ENCODE results near the gene TMEM86B.

TMEM86B gene

GRCh38 chr19:55257461-55258420 lies 29.2 kb upstream of the TMEM86B start:
- in situ Hi-C loops (cut with HindIII; ENCODE audit: low sequenced_read_pairs) = no loop called here

GRCh38 chr19:55256562-55257460 lies 28.2 kb upstream of the TMEM86B start:
- in situ Hi-C loops (cut with HindIII; ENCODE audit: low sequenced_read_pairs) = no loop called here

GRCh38 chr19:55255618-55256423 lies 27.3 kb upstream of the TMEM86B start:
- in situ Hi-C loops (cut with HindIII; ENCODE audit: low sequenced_read_pairs) = no loop called here

- in situ Hi-C loops (cut with HindIII; ENCODE audit: low sequenced_read_pairs) = no loop called here
Measured at GRCh38 chr19:55254625-55254977, 26.0 kb upstream of the TMEM86B start.

- in situ Hi-C loops (cut with HindIII; ENCODE audit: low sequenced_read_pairs) = no loop called here
Measured at GRCh38 chr19:55253842-55254624, 25.5 kb upstream of the TMEM86B start.

- in situ Hi-C loops (cut with HindIII; ENCODE audit: low sequenced_read_pairs) = no loop called here
Measured at GRCh38 chr19:55252760-55253663, 24.4 kb upstream of the TMEM86B start.

- in situ Hi-C loops (cut with HindIII; ENCODE audit: low sequenced_read_pairs) = no loop called here
Measured at GRCh38 chr19:55251341-55252081, 22.9 kb upstream of the TMEM86B start.

- in situ Hi-C loops (cut with HindIII; ENCODE audit: low sequenced_read_pairs) = no loop called here
Measured at GRCh38 chr19:55250262-55251036, 21.9 kb upstream of the TMEM86B start.

- in situ Hi-C loops (cut with HindIII; ENCODE audit: low sequenced_read_pairs) = no loop called here
Measured at GRCh38 chr19:55249841-55250240, 21.3 kb upstream of the TMEM86B start.

- in situ Hi-C loops (cut with HindIII; ENCODE audit: low sequenced_read_pairs) = no loop called here
Measured at GRCh38 chr19:55248704-55249103, 20.1 kb upstream of the TMEM86B start.

- in situ Hi-C loops (cut with HindIII; ENCODE audit: low sequenced_read_pairs) = no loop called here
Measured at GRCh38 chr19:55248166-55248675, 19.7 kb upstream of the TMEM86B start.

GRCh38 chr19:55247621-55248099 lies 19.1 kb upstream of the TMEM86B start:
- in situ Hi-C loops (cut with HindIII; ENCODE audit: low sequenced_read_pairs) = no loop called here

GRCh38 chr19:55246462-55247451 lies 18.2 kb upstream of the TMEM86B start:
- in situ Hi-C loops (cut with HindIII; ENCODE audit: low sequenced_read_pairs) = no loop called here

GRCh38 chr19:55245236-55245904 lies 16.8 kb upstream of the TMEM86B start:
- in situ Hi-C loops (cut with HindIII; ENCODE audit: low sequenced_read_pairs) = no loop called here

GRCh38 chr19:55244004-55244680 lies 15.6 kb upstream of the TMEM86B start:
- in situ Hi-C loops (cut with HindIII; ENCODE audit: low sequenced_read_pairs) = no loop called here

All from DLD1 (cell line).